GM18520 (cell line): ENCODE measurements around the gene SDK2.
"Not testable (repeated sequence)": the region's sequence is repeated elsewhere in the genome, so short reads cannot be mapped to it uniquely, and the experiment has no call there.

Source experiments
- ATAC-seq: cut with Tn5 transposase; IDR thresholded peaks from one replicate; pipeline ENCODE4 v1.9.1; 2021; ENCODE audit not compliant: unreplicated experiment

Gene SDK2

DNA sequence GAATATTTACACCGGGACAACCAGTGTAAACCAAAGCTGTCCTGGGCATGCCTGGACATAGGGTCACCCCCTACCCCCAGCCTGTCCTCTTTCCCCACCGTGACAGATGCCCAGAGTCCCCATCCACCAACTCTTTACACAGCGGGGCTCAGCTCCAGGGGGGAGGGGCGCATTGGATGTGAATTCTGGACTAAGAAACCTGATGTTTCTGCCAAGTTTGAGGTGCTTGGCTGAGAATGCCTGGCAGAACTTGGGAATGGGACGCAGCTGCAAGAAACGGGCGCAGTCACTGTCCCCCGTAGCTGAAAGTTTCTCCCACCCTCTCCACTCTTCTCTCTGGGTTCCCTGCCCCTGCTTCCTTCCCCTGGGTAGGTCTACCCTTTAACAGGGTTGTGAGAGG lies 264.4 kb downstream of the SDK2 start:
- no peak for ATAC-seq

- ATAC-seq = no peak
These were observed 265.2 kb downstream of the SDK2 start for GRCh38 chr17:73378974-73379470.

DNA sequence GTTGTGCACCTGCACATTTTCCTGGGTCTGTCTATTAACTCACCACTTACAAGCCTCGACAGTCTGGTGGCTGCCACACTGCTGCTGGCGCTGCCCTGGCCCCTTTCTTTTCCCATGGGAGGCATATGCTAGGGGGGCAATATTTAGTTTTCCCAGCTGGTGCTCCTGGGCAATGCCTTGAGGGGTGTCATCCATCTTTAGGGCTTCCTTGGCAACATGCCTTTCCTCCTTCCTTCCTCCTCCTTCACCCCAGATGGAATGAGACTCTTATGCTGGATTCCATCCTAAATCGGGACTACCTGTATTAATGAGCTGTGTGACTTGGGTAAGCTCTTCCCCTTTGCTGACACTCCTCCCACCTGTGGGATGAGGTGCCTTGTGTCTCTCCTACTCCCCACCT lies 267.6 kb downstream of the SDK2 start:
- ATAC-seq = no peak

GRCh38 chr17:73376152-73376551 lies 268.1 kb downstream of the SDK2 start:
- ATAC-seq = no peak

DNA sequence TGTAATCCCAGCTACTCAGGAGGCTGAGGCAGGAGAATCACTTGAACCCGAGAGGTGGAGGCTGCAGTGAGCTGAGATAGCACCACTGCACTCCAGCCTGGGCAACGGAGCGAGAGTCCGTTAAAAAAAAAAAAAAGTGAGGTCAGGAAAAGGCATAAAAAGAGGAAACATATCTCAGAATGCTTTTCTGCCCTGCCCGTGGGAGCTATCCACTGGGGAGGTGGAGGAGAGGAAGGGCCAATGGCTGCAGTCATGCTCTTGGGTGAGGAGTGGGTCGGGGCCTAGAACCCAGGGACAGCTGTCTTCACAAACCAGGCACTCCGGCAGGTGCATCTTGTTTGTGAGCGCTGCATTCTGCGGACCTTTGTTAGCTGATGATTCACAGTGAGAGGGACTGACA lies 272.4 kb downstream of the SDK2 start:
- ATAC-seq = no peak

DNA sequence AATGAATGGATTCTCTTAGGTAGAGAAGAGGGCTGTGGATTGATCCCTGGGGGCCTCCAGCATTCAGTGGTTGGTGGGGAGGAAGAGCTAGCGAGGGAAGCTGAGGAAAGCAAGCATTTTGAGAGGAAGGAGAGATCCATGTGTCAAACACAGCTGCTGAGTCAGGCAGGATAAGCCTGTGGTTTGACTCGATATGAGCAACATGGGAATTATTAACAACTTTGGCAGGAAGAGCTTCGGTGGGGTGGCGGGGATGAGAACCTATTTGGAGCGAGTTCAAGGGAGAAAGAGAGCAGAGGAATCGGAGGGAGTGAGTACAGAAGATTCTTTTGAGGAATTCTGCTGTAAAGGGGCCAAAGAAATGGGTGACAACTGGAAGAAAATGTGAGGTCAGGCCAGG lies 273.0 kb downstream of the SDK2 start:
- no peak for ATAC-seq

GRCh38 chr17:73369817-73370490 lies 274.3 kb downstream of the SDK2 start:
- not testable (repeated sequence) for ATAC-seq

- no peak for ATAC-seq
These were observed 275.1 kb downstream of the SDK2 start for GRCh38 chr17:73369111-73369521.

- no peak for ATAC-seq
These were observed 276.1 kb downstream of the SDK2 start for GRCh38 chr17:73368085-73368631.

DNA sequence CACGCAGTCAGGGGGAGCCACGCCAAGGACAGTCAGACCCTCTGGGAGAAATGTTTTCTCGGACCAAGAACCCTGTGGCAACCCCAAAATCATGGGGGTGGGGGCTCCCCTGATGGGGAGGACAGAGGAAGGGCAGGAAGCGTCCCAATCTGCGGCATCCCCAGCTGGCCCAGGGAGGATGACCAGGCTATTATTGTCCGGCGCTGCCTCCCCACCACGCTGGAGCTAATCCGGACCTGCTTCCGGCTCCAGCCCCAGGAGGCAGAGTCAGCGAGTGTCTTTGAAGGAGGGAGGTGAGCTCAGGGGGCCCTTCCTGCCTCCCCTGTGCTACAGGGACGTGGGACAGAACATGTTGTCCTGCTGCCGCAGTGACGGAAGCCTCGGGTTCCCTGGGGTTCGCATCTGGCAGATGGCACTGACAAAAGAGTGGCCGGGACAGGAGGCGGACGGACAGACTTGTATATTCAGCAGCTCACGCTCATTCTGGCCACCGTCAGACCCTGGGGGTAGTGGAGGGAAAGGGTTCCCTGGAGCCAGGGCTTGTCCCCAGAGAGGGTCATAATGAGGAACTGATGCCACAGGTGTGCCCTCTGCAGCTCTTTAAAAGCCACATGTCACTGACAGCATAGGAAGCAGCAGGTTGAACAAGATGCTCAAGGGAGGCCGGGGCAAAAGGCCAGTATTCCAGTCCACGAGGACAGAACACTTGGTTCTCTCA lies 278.2 kb downstream of the SDK2 start:
- no peak for ATAC-seq

DNA sequence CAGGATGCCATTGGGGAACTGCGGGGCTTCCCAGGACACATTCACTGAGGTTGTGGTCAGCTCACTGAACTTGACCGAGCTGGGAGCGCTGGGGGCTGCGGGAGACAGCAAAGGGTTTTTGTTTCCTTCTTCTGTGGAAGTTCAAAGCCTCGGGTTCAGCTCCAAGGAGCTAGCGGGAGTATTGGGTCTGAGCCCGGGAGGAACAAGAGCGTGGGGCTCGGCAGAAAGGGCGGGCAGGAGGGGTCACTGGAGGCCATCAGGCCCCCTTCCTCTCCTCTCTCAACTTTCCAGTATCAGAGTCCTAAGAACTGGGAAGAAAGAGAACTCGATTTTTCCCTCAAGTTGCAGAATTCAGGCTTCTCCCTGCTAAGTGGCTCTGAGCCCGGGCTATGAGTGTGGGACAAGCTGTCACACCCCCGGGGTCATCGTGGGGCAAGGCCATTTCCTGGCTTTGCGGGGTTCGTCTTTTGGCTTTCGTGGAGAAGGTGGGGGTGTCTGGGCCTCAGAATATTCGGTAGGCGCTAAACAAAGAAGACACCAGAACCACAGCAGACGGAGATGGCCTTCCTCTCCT lies 278.9 kb downstream of the SDK2 start:
- ATAC-seq = no peak

GRCh38 chr17:73364155-73364522 lies 280.1 kb downstream of the SDK2 start:
- no peak for ATAC-seq

- ATAC-seq = no peak
These were observed 280.6 kb downstream of the SDK2 start for GRCh38 chr17:73363442-73364154.

DNA sequence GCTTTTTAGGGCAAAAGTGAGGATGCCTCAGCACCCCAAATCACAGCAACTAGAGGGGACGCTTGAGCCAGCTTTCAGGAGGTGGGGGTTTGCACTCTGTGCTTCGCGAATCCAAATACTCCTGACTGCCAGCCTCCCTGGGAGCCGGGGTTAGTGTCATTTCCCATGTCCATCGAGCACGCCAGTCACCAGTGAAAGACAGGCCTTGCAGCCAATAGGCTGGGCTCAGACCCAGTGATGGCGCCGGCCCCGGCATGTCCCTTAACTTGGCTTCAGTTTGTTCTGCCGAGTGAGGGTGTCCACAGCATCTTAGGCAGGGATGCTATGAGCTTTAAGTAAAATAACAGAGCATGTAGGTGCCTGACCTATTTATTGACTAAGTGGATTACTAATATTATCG lies 281.5 kb downstream of the SDK2 start:
- no peak for ATAC-seq

DNA sequence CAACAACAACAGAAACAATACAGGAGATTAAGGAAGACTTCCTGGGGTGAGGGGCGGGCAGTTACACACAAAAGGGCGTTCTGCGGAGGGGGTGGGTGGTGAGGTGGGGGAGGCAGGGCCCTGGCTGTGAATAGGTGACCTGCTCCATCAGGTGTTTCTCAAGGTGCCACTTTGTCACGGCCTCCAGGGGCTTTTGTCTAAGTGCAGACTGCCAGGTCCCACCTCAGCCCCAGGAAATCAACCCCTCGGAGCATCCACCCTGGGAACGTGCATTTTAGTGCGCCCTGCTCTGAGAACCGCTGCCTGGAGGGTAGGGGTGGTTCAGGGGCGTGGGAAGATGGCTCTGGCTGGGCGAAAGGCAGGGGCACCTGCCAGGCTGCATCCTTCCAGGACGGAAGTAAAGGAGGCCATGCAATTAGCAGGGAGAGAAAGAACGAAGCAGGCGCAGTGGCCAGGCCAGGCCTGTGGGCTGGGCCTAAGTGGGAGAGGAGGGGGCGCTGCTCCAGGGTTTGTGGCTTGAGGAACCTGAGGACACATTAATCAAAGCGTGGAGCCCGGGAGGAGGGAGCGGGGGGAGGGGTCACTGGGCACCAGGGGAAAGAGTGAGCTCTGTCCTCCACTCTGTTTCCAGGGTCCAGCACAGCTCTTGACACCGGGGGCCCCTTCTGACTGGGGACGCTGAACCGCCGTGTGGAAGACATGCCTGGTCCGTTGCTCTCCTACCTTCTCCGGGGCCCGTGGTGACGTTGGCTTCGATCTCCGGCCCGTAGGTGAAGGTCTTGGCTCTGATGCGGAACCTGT lies 283.1 kb downstream of the SDK2 start:
- ATAC-seq = no peak

- ATAC-seq = no peak
These were observed 284.2 kb downstream of the SDK2 start for GRCh38 chr17:73359987-73360410.

- no peak for ATAC-seq
These were observed 284.9 kb downstream of the SDK2 start for GRCh38 chr17:73359352-73359751.

DNA sequence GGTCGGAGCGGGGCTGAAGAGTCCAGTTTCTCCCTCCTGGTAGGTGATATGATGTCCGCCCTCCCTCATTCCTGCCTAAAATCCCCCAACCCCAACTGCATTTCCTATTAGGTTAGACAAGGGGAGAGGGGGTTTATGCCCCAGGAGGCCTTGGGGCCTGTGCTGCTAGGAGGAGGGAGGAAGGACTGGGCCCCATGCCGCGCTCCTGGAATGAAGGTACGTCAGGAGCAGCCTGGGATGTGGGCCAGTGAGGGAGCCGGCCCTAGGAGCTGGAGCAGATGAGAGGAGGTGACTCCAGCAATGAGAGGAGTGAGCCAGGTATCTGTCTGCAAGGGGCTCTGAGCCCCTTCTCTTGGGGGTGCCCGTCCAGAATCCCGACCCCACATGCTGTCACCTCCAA lies 285.6 kb downstream of the SDK2 start:
- ATAC-seq = no peak

- no peak for ATAC-seq
These were observed 286.3 kb downstream of the SDK2 start for GRCh38 chr17:73357981-73358380.

GRCh38 chr17:73357318-73357717 lies 286.9 kb downstream of the SDK2 start:
- ATAC-seq = no peak
